Sigmoid colon (tissue), 7 donors: ENCODE data around the gene RTP1. TPM values are rescaled to one million over a fixed set of nuclear protein-coding genes. Genes with fewer than 3 reads are reported as not detected.

Experiments
- DNase-seq: peaks from one replicate; pipeline ENCODE4 v3.0.0-alpha.2; 2019
- H3K27ac ChIP-seq, 4 donors: fragments of 200-600 bp; sonication (generic); one replicate each; pipeline ENCODE4 v1.5.1; 2016 to 2019; ENCODE audit warnings: mild to moderate bottlenecking in 1 of 4
- H3K27me3 ChIP-seq, 3 donors: fragments of 200-600 bp; sonication (generic); one replicate each; pipeline ENCODE4 v1.5.1; 2019; ENCODE audit warnings: mild to moderate bottlenecking in 1 of 3
- H3K36me3 ChIP-seq, 4 donors: fragments of 200-600 bp; sonication (generic); one replicate each; pipeline ENCODE4 v1.5.1; 2016 to 2019
- H3K4me1 ChIP-seq, 4 donors: fragments of 200-600 bp; sonication (generic); one replicate each; pipeline ENCODE4 v1.5.1; 2017 to 2019
- H3K4me3 ChIP-seq, 4 donors: fragments of 200-600 bp; sonication (generic); one replicate each; pipeline ENCODE4 v1.5.1; 2017 to 2019; ENCODE audit warnings: mild to moderate bottlenecking in 2 of 4, moderate library complexity in 1 of 4
- H3K9me3 ChIP-seq, 4 donors: fragments of 200-600 bp in 3 of 4; sonication (generic) in 3 of 4; one replicate each; pipeline versions ENCODE4 v1.5.1 to v1.6.1; 2013 to 2019
- CTCF ChIP-seq, 4 experiments: fragments of 450-650 bp in 3 of 4; fragments of 200-600 bp in 1 of 4; IDR thresholded peaks; one replicate each; pipeline ENCODE4 v1.5.1; 2016 to 2019; ENCODE audit warnings: antibody characterized with exemption in 4 of 4, mild to moderate bottlenecking in 3 of 4, moderate library complexity in 2 of 4
- EP300 ChIP-seq, 4 donors: sonication (generic); formaldehyde crosslinking; IDR thresholded peaks; one replicate each; pipeline ENCODE4 v1.6.1; 2017; ENCODE audit warnings: antibody characterized with exemption in 4 of 4
- POLR2A ChIP-seq, 2 donors: fragments of 450-650 bp; IDR thresholded peaks; one replicate each; pipeline ENCODE4 v1.6.1; 2016; ENCODE audit warnings: antibody characterized with exemption in 2 of 2, mild to moderate bottlenecking in 2 of 2, moderate library complexity in 2 of 2
- POLR2AphosphoS5 ChIP-seq, 4 donors: sonication (generic); formaldehyde crosslinking; IDR thresholded peaks; one replicate each; pipeline ENCODE4 v1.6.1; 2017; ENCODE audit warnings: antibody characterized with exemption in 4 of 4
- WGBS, 2 donors: extraction: QIAGEN DNeasy Blood & Tissue Kit; methylation state at CpG; one replicate each; pipeline ENCODE4 v1.1.7; 2013; 5-methylcytosine and 5-hydroxymethylcytosine counted together
- intact Hi-C: fragments of 100-400 bp; cut with DNase I; formaldehyde crosslinking; loops from one replicate; pipeline ENCODE4 v1.15.1; 2023
- polyA plus RNA-seq, 3 donors: library from polyadenylated mRNA; stranded (reverse); fragments of 200-250 nt; gene quantifications; one replicate each; pipeline ENCODE4 v1.2.3, GENCODE V29; 2013
- total RNA-seq, 4 donors: library from RNA; depleted of rRNA; stranded (reverse); fragments of >200 nt; gene quantifications; one replicate each; pipeline ENCODE4 v1.1.0, GENCODE V29; 2016
- donor health status: healthy with polysubstance abuse.
- donor health status: Bipolar disorder and iron deficiency.
- donor health status: healthy.

RTP1 gene
- total and polyA plus RNA-seq, 7 donors = 0.04 TPM; not detected in 6

- no peak for DNase-seq
- H3K27me3 ChIP-seq = no peaks in the 10 kb centered on the region
- H3K4me1 ChIP-seq = peaks cover 0 to 68% (median 47%) of the 10 kb centered on the region in 4 donors
- no peaks in the 10 kb centered on the region for H3K36me3 ChIP-seq
- no peaks in the 10 kb centered on the region for H3K9me3 ChIP-seq
- TF ChIP-seq EP300 (IDR thresholded peaks at IDR 0.05) (no peak), POLR2AphosphoS5 (IDR thresholded peaks at IDR 0.05) (no peak), CTCF (IDR thresholded peaks at IDR 0.05) (no peak), POLR2A (IDR thresholded peaks at IDR 0.05) (no peak)
- H3K27ac ChIP-seq = peak overlapping the region; percentile 79 to 90 (median 88)
- no peak overlapping the region for H3K4me3 ChIP-seq
- 91 to 92% methylated on average over 4 of the region's 4 CpGs for WGBS, 2 donors
- intact Hi-C loops = no loop called here
These were observed 11.5 kb upstream of the RTP1 start for GRCh38 chr3:187185759-187186158.

GRCh38 chr3:187186375-187186774 is 10.9 kb upstream of the RTP1 start:
- DNase-seq = no peak
- WGBS, 2 donors = 66 to 71% methylated on average over 2 of the region's 2 CpGs
- no peaks in the 10 kb centered on the region for H3K9me3 ChIP-seq
- no peaks in the 10 kb centered on the region for H3K36me3 ChIP-seq
- no peak overlapping the region for H3K4me3 ChIP-seq
- H3K4me1 ChIP-seq = peaks cover 0 to 65% (median 49%) of the 10 kb centered on the region in 4 donors
- intact Hi-C loops = no loop called here
- no peaks in the 10 kb centered on the region for H3K27me3 ChIP-seq
- peak overlapping the region; percentile 79 to 90 (median 88) for H3K27ac ChIP-seq
- TF ChIP-seq EP300 (IDR thresholded peaks at IDR 0.05) (no peak), POLR2AphosphoS5 (IDR thresholded peaks at IDR 0.05) (peak in 2 of 4 donors; percentile 33 to 48), POLR2A (IDR thresholded peaks at IDR 0.05) (no peak), CTCF (IDR thresholded peaks at IDR 0.05) (no peak)

- H3K9me3 ChIP-seq = no peaks in the 10 kb centered on the region
- intact Hi-C loops = no loop called here
- no peaks in the 10 kb centered on the region for H3K36me3 ChIP-seq
- WGBS, 2 donors = 71 to 73% methylated on average over 5 of the region's 5 CpGs
- no peaks in the 10 kb centered on the region for H3K27me3 ChIP-seq
- no peak overlapping the region for H3K4me3 ChIP-seq
- TF ChIP-seq POLR2A (IDR thresholded peaks at IDR 0.05) (no peak), EP300 (IDR thresholded peaks at IDR 0.05) (peak in 2 of 4 donors; percentile 10 to 15), CTCF (IDR thresholded peaks at IDR 0.05) (no peak), POLR2AphosphoS5 (IDR thresholded peaks at IDR 0.05) (peak in 3 of 4 donors; percentile 39 to 43 (median 39))
- peak overlapping the region; percentile 79 to 90 (median 88) for H3K27ac ChIP-seq
- peak; percentile 86 for DNase-seq
- H3K4me1 ChIP-seq = peaks cover 0 to 59% (median 50%) of the 10 kb centered on the region in 4 donors
These were observed 10.4 kb upstream of the RTP1 start for GRCh38 chr3:187186801-187187421.

GRCh38 chr3:187188931-187189330 is 8.4 kb upstream of the RTP1 start:
- WGBS, 2 donors = 30 to 34% methylated on average over 2 of the region's 2 CpGs
- no peak for DNase-seq

More at GRCh38 chr3:187188931-187189330, 8.4 kb upstream of the RTP1 start:
- TF ChIP-seq CTCF (IDR thresholded peaks at IDR 0.05) = no peak
- TF ChIP-seq POLR2AphosphoS5 (IDR thresholded peaks at IDR 0.05) = peak; percentile 32 to 71 (median 56)
- TF ChIP-seq EP300 (IDR thresholded peaks at IDR 0.05) = peak in 3 of 4 donors; percentile 47 to 86 (median 68)
- H3K4me1 ChIP-seq = peaks cover 0 to 70% (median 59%) of the 10 kb centered on the region in 4 donors
- no peaks in the 10 kb centered on the region for H3K9me3 ChIP-seq
- no peaks in the 10 kb centered on the region for H3K36me3 ChIP-seq
- intact Hi-C loops = no loop called here
- H3K27ac ChIP-seq = peak overlapping the region; percentile 24 to 90 (median 88)
- H3K4me3 ChIP-seq = no peak overlapping the region
- no peaks in the 10 kb centered on the region for H3K27me3 ChIP-seq
